ENCODE data around the gene ATL3. TPM values are rescaled to one million over a fixed set of nuclear protein-coding genes. Genes with fewer than 3 reads are reported as not detected.

The ATL3 gene
- total and polyA plus RNA-seq, 2 donors (not counting 1 experiment from before 2014, with no cell fraction given) = 8.9 to 33.8 TPM

- H3K9me3 ChIP-seq (ENCODE audit: control extremely low read depth in 1 of 3, control insufficient read depth in 2 of 3, insufficient read depth in 1 of 3, low read length in 2 of 3) = peaks cover 0 to 1% (median 0%) of the 10 kb centered on the region in 3 donors
- H3K4me3 ChIP-seq (ENCODE audit: control extremely low read depth in 1 of 5, extremely low read depth in 1 of 5, insufficient read depth in 1 of 5, low read depth in 2 of 5, low read length in 4 of 5) = no peak overlapping the region
- Mint-ChIP-seq H3K27me3 (no peaks in the 10 kb centered on the region), H3K9me3 (ENCODE audit: insufficient read depth) (no peaks in the 10 kb centered on the region), H3K4me1 (no peaks in the 10 kb centered on the region), H3K27ac (no peak overlapping the region), H3K4me3 (no peak overlapping the region)
- TF ChIP-seq EZH2 (IDR thresholded peaks at IDR 0.05; ENCODE audit: borderline replicate concordance, insufficient read depth, low read depth, low read length, poor library complexity, severe bottlenecking) (no peak), CTCF (IDR thresholded peaks at IDR 0.05) (no peak)
- H3K79me2 ChIP-seq (ENCODE audit: control insufficient read depth, insufficient read depth, low read length) = no peaks in the 10 kb centered on the region
- H3K36me3 ChIP-seq (replicated peaks in 1 of 2; ENCODE audit: control extremely low read depth in 1 of 2, control insufficient read depth in 1 of 2, extremely low read depth in 1 of 2, insufficient read depth in 2 of 2, low read length in 1 of 2) = peaks cover 16 to 47% of the 10 kb centered on the region in 2 experiments
- no peak overlapping the region for H3K9ac ChIP-seq (ENCODE audit: low read length)
- no peaks in the 10 kb centered on the region for H4K20me1 ChIP-seq (ENCODE audit: control insufficient read depth, insufficient read depth, low read length, poor library complexity, severe bottlenecking)
- CTCF ChIA-PET = interaction anchor here (0.6 to 1.6 kb wide), 8 partner anchors 15 to 165 kb away, joined by 3 to 9 read pairs (median 4); no protein-coding TSS in a partner anchor
- intact Hi-C loops (cut with micrococcal nuclease) = no loop called here
- POLR2A ChIA-PET = no interaction called here
- DNase-seq = no peak
- ATAC-seq (ENCODE audit: low read depth) = no peak
- H3K4me1 ChIP-seq (ENCODE audit: control insufficient read depth in 2 of 2, insufficient read depth in 2 of 2, low read length in 2 of 2) = no peaks in the 10 kb centered on the region
- no peaks in the 10 kb centered on the region for H3K27me3 ChIP-seq (replicated peaks in 1 of 4; ENCODE audit: control extremely low read depth in 1 of 4, control insufficient read depth in 3 of 4, insufficient read depth in 4 of 4, low read length in 3 of 4)
- no peak overlapping the region for H3K27ac ChIP-seq (ENCODE audit: low read length in 2 of 2)
- no peak overlapping the region for H2AFZ ChIP-seq (ENCODE audit: insufficient read depth, low read depth, low read length, poor library complexity, severe bottlenecking)
- no peak overlapping the region for H3K4me2 ChIP-seq (replicated peaks; ENCODE audit: low read depth, low read length, poor library complexity, severe bottlenecking)
- no CpG with 5 or more reads among the region's 3 CpGs for WGBS (ENCODE audit: insufficient coverage)
Observed at GRCh38 chr11:63643205-63643604, 28.0 kb downstream of the ATL3 start.

- no peak overlapping the region for H3K4me3 ChIP-seq (ENCODE audit: control extremely low read depth in 1 of 5, extremely low read depth in 1 of 5, insufficient read depth in 1 of 5, low read depth in 2 of 5, low read length in 4 of 5)
- ATAC-seq (ENCODE audit: low read depth) = no peak
- H4K20me1 ChIP-seq (ENCODE audit: control insufficient read depth, insufficient read depth, low read length, poor library complexity, severe bottlenecking) = no peaks in the 10 kb centered on the region
- Mint-ChIP-seq H3K4me1 (no peaks in the 10 kb centered on the region), H3K27ac (no peak overlapping the region), H3K4me3 (no peak overlapping the region), H3K27me3 (no peaks in the 10 kb centered on the region), H3K9me3 (ENCODE audit: insufficient read depth) (no peaks in the 10 kb centered on the region)
- no peak overlapping the region for H2AFZ ChIP-seq (ENCODE audit: insufficient read depth, low read depth, low read length, poor library complexity, severe bottlenecking)
- H3K9me3 ChIP-seq (ENCODE audit: control extremely low read depth in 1 of 3, control insufficient read depth in 2 of 3, insufficient read depth in 1 of 3, low read length in 2 of 3) = peaks cover 0 to 1% (median 0%) of the 10 kb centered on the region in 3 donors
- no peaks in the 10 kb centered on the region for H3K79me2 ChIP-seq (ENCODE audit: control insufficient read depth, insufficient read depth, low read length)
- H3K27ac ChIP-seq (ENCODE audit: low read length in 2 of 2) = no peak overlapping the region
- peaks cover 15 to 38% of the 10 kb centered on the region in 2 experiments for H3K36me3 ChIP-seq (replicated peaks in 1 of 2; ENCODE audit: control extremely low read depth in 1 of 2, control insufficient read depth in 1 of 2, extremely low read depth in 1 of 2, insufficient read depth in 2 of 2, low read length in 1 of 2)
- TF ChIP-seq CTCF (IDR thresholded peaks at IDR 0.05) (no peak), EZH2 (IDR thresholded peaks at IDR 0.05; ENCODE audit: borderline replicate concordance, insufficient read depth, low read depth, low read length, poor library complexity, severe bottlenecking) (no peak)
- no peak overlapping the region for H3K4me2 ChIP-seq (replicated peaks; ENCODE audit: low read depth, low read length, poor library complexity, severe bottlenecking)
- intact Hi-C loops (cut with micrococcal nuclease) = no loop called here
- POLR2A ChIA-PET = no interaction called here
- no peak overlapping the region for H3K9ac ChIP-seq (ENCODE audit: low read length)
- H3K27me3 ChIP-seq (replicated peaks in 1 of 4; ENCODE audit: control extremely low read depth in 1 of 4, control insufficient read depth in 3 of 4, insufficient read depth in 4 of 4, low read length in 3 of 4) = no peaks in the 10 kb centered on the region
- no peak for DNase-seq
- no peaks in the 10 kb centered on the region for H3K4me1 ChIP-seq (ENCODE audit: control insufficient read depth in 2 of 2, insufficient read depth in 2 of 2, low read length in 2 of 2)
- CTCF ChIA-PET = interaction anchor here (1.2 to 6.6 kb wide), 3 partner anchors 96 to 163 kb away, joined by 4 to 202 read pairs (median 9); no protein-coding TSS in a partner anchor
Observed at GRCh38 chr11:63641727-63642126, 29.4 kb downstream of the ATL3 start.
